HFFc6 (cell line): Measurements from ENCODE around the gene ASIC2. TPM values are rescaled to one million over a fixed set of nuclear protein-coding genes. Genes with fewer than 3 reads are reported as not detected.

ENCODE experiments used
- DNase-seq: peaks from one replicate; pipeline ENCODE4 v3.0.0-alpha.2; 2018
- H3K27ac Mint-ChIP-seq: 2 replicates; pipeline ENCODE4 v1.8.0; 2020; ENCODE audit warnings: mild to moderate bottlenecking, mixed read lengths
- H3K27me3 Mint-ChIP-seq: 2 replicates; pipeline ENCODE4 v1.8.0; 2021; ENCODE audit warnings: mild to moderate bottlenecking, moderate library complexity, mixed read lengths; ENCODE audit not compliant: insufficient read depth
- H3K36me3 Mint-ChIP-seq: 2 replicates; pipeline ENCODE4 v1.8.0; 2021; ENCODE audit warnings: low read depth, mixed read lengths
- H3K4me1 Mint-ChIP-seq: 2 replicates; pipeline ENCODE4 v1.8.0; 2020; ENCODE audit warnings: low read depth, mixed read lengths
- H3K4me3 Mint-ChIP-seq: 2 replicates; pipeline ENCODE4 v1.8.0; 2020; ENCODE audit warnings: mild to moderate bottlenecking, moderate library complexity, mixed read lengths
- H3K9me3 Mint-ChIP-seq: 2 replicates; pipeline ENCODE4 v1.8.0; 2020; ENCODE audit warnings: mild to moderate bottlenecking, mixed read lengths
- total RNA-seq, 6 experiments: library from RNA; stranded (reverse); fragmentation: NEBNext Ultra II Directional; extraction: Animal tissue kit (Norgen Biotek cat#: 25700); gene quantifications; 2 replicates in 1 of 6; 3 replicates in 5 of 6; pipeline ENCODE4 v1.2.3, GENCODE V29; 2021
- TF ChIP-seq, protein P1 (sequence below): fragments of 200-600 bp; sonication (generic); IDR thresholded peaks from 2 replicates; pipeline ENCODE4 v1.5.0; 2021; ENCODE audit warnings: antibody characterized with exemption, mild to moderate bottlenecking

The ASIC2 gene
- total RNA-seq, 6 experiments from 2014 or later = not detected

DNA sequence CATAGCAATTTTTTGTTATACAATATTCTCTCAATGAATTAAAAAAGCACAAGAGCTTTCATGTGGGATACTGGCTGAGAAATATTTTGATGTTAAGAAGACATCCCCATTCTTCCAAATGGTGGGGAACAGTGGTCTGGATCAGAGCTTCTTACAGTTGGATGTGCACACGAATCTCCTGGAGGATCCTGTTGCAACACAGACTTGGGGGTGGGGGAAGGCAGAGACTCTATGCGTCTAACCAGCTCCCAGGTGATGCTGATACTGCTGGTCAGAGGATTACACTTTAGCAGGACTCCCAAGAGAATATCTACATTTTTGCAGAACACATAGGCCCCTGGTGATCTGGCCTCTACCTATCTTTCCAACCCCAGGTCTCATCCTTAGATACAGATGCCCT lies 193.2 kb downstream of the ASIC2 start:
- no peaks in the 10 kb centered on the region; the same call in 1 of the 2 replicates for H3K36me3 Mint-ChIP-seq
- peaks cover 3% of the 10 kb centered on the region; the same call in 1 of the 2 replicates for H3K27me3 Mint-ChIP-seq
- no peak for DNase-seq
- no peak overlapping the region for H3K4me3 Mint-ChIP-seq
- no peaks in the 10 kb centered on the region for H3K4me1 Mint-ChIP-seq
- H3K27ac Mint-ChIP-seq = no peak overlapping the region
- TF ChIP-seq, protein P1, sequence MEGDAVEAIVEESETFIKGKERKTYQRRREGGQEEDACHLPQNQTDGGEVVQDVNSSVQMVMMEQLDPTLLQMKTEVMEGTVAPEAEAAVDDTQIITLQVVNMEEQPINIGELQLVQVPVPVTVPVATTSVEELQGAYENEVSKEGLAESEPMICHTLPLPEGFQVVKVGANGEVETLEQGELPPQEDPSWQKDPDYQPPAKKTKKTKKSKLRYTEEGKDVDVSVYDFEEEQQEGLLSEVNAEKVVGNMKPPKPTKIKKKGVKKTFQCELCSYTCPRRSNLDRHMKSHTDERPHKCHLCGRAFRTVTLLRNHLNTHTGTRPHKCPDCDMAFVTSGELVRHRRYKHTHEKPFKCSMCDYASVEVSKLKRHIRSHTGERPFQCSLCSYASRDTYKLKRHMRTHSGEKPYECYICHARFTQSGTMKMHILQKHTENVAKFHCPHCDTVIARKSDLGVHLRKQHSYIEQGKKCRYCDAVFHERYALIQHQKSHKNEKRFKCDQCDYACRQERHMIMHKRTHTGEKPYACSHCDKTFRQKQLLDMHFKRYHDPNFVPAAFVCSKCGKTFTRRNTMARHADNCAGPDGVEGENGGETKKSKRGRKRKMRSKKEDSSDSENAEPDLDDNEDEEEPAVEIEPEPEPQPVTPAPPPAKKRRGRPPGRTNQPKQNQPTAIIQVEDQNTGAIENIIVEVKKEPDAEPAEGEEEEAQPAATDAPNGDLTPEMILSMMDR = no peak
- H3K9me3 Mint-ChIP-seq = peaks cover 59% of the 10 kb centered on the region

DNA sequence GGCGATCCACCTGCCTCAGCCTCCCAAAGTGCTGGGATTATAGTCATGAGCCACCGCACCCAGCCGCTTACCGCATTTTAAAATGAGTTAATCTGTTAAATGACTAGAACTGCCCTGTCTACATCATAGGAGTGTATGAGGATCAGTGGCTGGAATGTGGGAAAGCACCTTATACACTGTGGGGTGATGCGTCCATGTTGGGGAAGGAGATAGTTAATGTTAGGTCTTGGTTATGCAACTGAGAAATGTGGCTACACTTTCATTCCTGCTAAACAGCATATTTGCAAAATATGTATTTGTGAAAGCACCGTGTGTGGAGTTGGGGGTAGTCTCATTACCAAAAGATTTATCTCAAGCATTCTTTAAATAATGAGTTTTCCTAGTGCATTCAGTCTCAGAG lies 193.8 kb downstream of the ASIC2 start:
- Mint-ChIP-seq H3K4me3 (no peak overlapping the region), H3K27me3 (peaks cover 3% of the 10 kb centered on the region; the same call in 1 of the 2 replicates), H3K4me1 (no peaks in the 10 kb centered on the region), H3K9me3 (peaks cover 60% of the 10 kb centered on the region), H3K27ac (no peak overlapping the region), H3K36me3 (no peaks in the 10 kb centered on the region; the same call in 1 of the 2 replicates)
- DNase-seq = no peak
- TF ChIP-seq, protein P1 = no peak

DNA sequence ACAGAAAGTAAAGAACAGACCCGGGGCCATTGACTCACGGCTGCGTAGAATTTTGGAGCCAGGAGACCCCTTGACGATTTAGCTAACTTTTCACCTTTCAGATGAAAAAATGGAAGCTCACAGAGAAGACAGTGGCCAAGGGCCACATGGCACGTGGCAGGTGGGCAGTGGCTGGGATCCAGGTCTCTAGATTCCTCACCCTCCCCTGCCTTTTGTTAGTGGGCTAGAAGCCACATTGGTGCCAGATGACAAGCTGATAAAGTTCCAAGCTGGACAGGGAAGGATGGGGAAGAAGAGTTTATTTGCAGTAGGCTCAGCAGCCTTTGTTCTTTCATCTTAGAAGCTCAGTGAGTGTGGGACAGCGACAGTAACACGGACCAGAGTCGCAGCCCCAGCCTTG lies 195.7 kb downstream of the ASIC2 start:
- Mint-ChIP-seq H3K4me1 (no peaks in the 10 kb centered on the region), H3K9me3 (peaks cover 58% of the 10 kb centered on the region), H3K36me3 (no peaks in the 10 kb centered on the region; the same call in 1 of the 2 replicates), H3K4me3 (no peak overlapping the region), H3K27me3 (peaks cover 5% of the 10 kb centered on the region; the same call in 1 of the 2 replicates), H3K27ac (no peak overlapping the region)
- no peak for DNase-seq
- TF ChIP-seq, protein P1 = no peak

DNA sequence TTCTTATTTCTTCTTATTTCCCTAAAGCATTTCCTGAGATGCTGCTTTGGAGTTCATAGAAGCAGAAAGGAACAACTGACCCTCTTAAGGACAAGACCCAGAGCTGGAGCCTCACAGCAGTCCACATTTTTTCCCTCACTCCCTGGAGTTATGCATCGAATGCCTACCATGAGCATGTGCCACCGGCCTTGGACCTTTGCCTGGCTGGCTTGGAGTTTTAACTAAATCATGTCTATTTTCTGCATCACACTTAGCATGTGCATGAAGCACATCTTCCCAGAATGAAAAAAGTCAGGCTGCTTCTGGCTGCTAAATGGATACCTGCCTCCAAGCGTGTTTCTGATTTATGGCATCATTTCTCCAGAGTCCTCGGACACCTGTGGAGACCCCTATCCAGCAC lies 196.9 kb downstream of the ASIC2 start:
- Mint-ChIP-seq H3K27me3 (peaks cover 5% of the 10 kb centered on the region; the same call in 1 of the 2 replicates), H3K4me3 (no peak overlapping the region)
- TF ChIP-seq, protein P1 = no peak

DNA sequence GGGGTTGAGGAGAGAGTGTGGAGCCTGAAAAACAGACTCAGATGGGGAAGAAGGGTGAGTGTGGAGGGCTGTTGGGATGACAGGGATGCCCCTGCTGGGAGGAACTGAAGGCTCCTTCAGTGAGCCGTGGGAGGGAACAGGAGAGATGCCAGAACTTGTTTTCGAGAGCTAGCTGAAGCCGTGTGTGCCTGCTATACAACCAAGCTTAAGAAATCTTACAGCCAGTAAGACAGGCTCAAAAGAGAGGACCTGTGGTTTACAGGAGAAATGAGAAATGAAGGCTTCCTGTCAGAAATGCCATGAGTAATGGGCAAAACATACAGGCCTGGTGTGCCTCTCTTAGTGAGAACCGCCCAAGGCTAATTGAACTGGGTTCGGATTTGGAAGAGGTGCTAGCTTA lies 201.8 kb downstream of the ASIC2 start:
- Mint-ChIP-seq H3K27me3 (peaks cover 5% of the 10 kb centered on the region), H3K27ac (no peak overlapping the region), H3K4me3 (no peak overlapping the region), H3K4me1 (no peaks in the 10 kb centered on the region), H3K9me3 (peaks cover 53% of the 10 kb centered on the region), H3K36me3 (no peaks in the 10 kb centered on the region; the same call in 1 of the 2 replicates)
- TF ChIP-seq, protein P1 = no peak
- no peak for DNase-seq

More for the DNA sequence above, 196.9 kb downstream of the ASIC2 start:
- H3K36me3 Mint-ChIP-seq = no peaks in the 10 kb centered on the region
- DNase-seq = no peak
- H3K27ac Mint-ChIP-seq = no peak overlapping the region
- peaks cover 54% of the 10 kb centered on the region for H3K9me3 Mint-ChIP-seq
- H3K4me1 Mint-ChIP-seq = no peaks in the 10 kb centered on the region

DNA sequence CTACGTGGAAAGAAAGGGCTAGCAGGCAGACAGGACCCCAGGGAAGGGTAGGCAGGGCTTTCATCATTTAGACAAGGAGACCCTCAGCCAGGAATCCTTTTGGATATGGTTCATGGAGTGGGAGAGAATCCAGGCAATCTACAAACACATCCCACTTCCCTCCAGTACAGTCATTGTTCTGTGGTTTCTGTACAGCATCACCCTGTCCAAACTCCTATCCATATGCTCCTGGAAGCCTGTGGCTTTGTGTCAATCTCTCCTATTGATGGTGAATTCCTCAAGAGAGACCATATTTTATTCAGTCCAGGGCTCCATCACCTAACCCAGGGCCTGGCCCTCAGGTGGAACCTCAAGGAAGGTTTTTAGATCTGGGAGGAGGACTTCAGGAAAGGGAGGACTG lies 202.3 kb downstream of the ASIC2 start:
- Mint-ChIP-seq H3K27me3 (peaks cover 5% of the 10 kb centered on the region), H3K4me1 (no peaks in the 10 kb centered on the region), H3K4me3 (no peak overlapping the region), H3K9me3 (peaks cover 52% of the 10 kb centered on the region), H3K36me3 (no peaks in the 10 kb centered on the region; the same call in 1 of the 2 replicates), H3K27ac (no peak overlapping the region)
- TF ChIP-seq, protein P1 = no peak
- DNase-seq = no peak
